Mucosa of descending colon (tissue), 3 donors: ENCODE measurements around the gene SERPINE2. TPM values are rescaled to one million over a fixed set of nuclear protein-coding genes. Genes with fewer than 3 reads are reported as not detected.

Experiments
- ATAC-seq: fragments of 200-7000 bp; cut with Tn5 transposase; one replicate; pipeline ENCODE4 v1.9.1; 2020; ENCODE audit warnings: mild to moderate bottlenecking, moderate library complexity
- DNase-seq, 3 donors: peaks; one replicate each; pipeline ENCODE4 v3.0.0-alpha.2; 2020
- H3K36me3 ChIP-seq: fragments of 200-600 bp; one replicate; pipeline ENCODE4 v1.8.0; 2021; ENCODE audit warnings: low read depth, mild to moderate bottlenecking
- H3K4me1 ChIP-seq: fragments of 200-600 bp; one replicate; pipeline ENCODE4 v1.8.0; 2021; ENCODE audit warnings: low read depth, mild to moderate bottlenecking
- H3K4me3 ChIP-seq: fragments of 200-600 bp; one replicate; pipeline ENCODE4 v1.8.0; 2021; ENCODE audit warnings: mild to moderate bottlenecking
- H3K9me3 ChIP-seq: fragments of 200-600 bp; one replicate; pipeline ENCODE4 v1.8.0; 2021; ENCODE audit warnings: mild to moderate bottlenecking
- intact Hi-C, 2 donors: fragments of 100-400 bp; cut with DNase I in 1 of 2; cut with micrococcal nuclease in 1 of 2; formaldehyde crosslinking; loops; one replicate each; pipeline versions ENCODE4 v1.11.0 to v1.11.1; 2022; cut with DNase I, micrococcal nuclease
- total RNA-seq, 3 donors: library from RNA; stranded (reverse); fragmentation: NEBNext Ultra II Directional in 2 of 3; extraction: Animal tissue kit (Norgen Biotek cat#: 25700) in 2 of 3; gene quantifications; one replicate each; pipeline versions ENCODE4 v1.2.1 to v1.2.4, GENCODE V29; 2021 to 2023
- TF ChIP-seq, protein P1 (sequence below): fragments of 200-600 bp; IDR thresholded peaks from one replicate; pipeline ENCODE4 v1.8.0; 2022; ENCODE audit warnings: antibody characterized with exemption, mild to moderate bottlenecking
- donor health status: DM: no; HTN: no; CAD: no; lungs with moderate emphysema.
- donor health status: DM: no; HTN: no; CAD: no.
- donor health status: DM: no; HTN: yes; CAD: no.

Gene SERPINE2
- total RNA-seq, 3 donors from 2014 or later, result 10.6 to 15.9 (median 12.4) TPM

DNA sequence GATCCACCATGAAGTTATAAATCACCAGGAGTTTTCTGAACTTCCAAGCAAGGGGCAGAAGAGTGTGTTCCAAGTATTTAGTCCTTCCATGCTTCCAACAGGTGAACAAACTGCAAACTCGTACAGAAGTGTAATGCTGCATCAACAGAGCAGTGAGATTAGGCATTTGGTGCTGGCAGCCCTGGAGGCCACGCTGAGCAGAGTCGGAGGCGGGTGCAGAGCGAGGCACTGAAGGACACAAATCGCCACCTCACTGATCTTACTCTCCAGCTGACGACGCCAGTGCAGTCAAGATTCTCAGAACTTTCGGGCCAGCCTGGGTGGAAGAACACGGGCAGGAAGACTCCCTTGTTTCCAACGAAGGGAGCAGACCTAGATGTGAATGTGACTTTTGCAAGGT lies 39.2 kb downstream of the SERPINE2 start:
- DNase-seq, result no peak
- Histone ChIP-seq H3K36me3 (no peaks in the 10 kb centered on the region), H3K4me1 (no peaks in the 10 kb centered on the region), H3K9me3 (no peaks in the 10 kb centered on the region), H3K4me3 (no peak overlapping the region)
- TF ChIP-seq, protein P1, sequence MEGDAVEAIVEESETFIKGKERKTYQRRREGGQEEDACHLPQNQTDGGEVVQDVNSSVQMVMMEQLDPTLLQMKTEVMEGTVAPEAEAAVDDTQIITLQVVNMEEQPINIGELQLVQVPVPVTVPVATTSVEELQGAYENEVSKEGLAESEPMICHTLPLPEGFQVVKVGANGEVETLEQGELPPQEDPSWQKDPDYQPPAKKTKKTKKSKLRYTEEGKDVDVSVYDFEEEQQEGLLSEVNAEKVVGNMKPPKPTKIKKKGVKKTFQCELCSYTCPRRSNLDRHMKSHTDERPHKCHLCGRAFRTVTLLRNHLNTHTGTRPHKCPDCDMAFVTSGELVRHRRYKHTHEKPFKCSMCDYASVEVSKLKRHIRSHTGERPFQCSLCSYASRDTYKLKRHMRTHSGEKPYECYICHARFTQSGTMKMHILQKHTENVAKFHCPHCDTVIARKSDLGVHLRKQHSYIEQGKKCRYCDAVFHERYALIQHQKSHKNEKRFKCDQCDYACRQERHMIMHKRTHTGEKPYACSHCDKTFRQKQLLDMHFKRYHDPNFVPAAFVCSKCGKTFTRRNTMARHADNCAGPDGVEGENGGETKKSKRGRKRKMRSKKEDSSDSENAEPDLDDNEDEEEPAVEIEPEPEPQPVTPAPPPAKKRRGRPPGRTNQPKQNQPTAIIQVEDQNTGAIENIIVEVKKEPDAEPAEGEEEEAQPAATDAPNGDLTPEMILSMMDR, result no peak
- intact Hi-C loops, result loop anchor here in 1 of 2 donors (10.0 kb wide), 1 partner anchor 285 kb away; no protein-coding TSS in a partner anchor
- no peak for ATAC-seq

DNA sequence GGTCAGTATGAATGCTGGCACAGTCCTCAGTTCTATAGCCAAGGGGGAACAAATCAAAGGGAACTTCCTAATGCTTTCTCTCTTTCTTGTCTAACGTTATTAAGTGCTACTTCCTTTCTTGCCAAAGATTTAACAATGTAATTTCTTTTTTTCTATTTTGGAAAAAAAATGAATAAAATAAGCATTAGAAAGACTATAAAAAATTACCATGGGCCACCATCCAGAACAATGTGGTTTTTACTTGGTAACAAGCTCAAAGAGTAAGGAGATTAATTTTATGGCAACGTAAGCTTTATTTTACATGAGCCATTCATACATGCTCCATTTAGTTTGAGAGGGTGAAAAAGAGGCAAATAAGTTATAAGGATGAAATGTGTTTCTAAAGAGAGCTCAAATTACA lies 40.1 kb downstream of the SERPINE2 start:
- no peak overlapping the region for H3K4me3 ChIP-seq
- intact Hi-C loops, result loop anchor here in 1 of 2 donors (10.0 kb wide), 1 partner anchor 286 kb away; no protein-coding TSS in a partner anchor
- no peaks in the 10 kb centered on the region for H3K9me3 ChIP-seq
- H3K4me1 ChIP-seq, result no peaks in the 10 kb centered on the region
- TF ChIP-seq, protein P1, result no peak
- H3K36me3 ChIP-seq, result no peaks in the 10 kb centered on the region
- ATAC-seq (no peak), DNase-seq (no peak)

DNA sequence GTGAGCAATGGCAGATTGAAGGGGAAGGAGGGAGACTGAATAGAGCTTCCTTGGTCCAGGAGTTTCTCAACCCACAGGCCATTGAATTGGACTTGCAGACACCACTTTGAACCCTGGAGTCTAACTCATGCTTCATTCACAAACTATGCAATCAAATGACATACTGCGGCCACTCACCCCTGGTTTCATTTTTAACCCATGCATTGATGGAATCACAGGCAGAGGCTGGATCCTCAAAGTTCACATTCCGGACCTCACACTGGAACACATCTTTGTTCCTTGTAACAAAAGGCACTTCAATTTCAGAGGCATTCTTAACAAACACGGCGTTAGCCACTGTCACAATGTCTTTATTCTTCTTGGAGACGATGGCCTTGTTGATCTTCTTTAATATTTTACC lies 41.1 kb downstream of the SERPINE2 start:
- DNase-seq, result no peak

DNA sequence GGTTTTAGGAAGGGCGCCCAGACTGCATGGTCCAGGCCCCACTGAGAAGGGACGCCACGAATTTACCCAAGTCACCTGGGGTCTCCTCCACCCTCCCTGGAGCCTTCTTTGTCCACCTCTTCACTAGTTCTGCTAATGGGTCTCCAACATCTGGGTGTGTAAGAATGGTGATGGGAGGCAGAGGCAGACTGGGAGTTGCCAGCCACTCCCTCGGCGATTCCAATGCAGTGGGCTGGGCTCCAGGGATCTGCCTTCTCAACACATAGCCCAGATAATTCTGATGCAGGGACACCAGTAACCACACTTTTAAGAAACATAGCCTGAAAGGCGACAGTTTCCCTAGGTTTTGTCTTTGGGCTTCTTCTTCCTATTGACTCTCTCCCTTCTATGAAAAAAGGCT lies 42.7 kb downstream of the SERPINE2 start:
- Histone ChIP-seq H3K36me3 (no peaks in the 10 kb centered on the region), H3K4me3 (no peak overlapping the region), H3K4me1 (no peaks in the 10 kb centered on the region), H3K9me3 (no peaks in the 10 kb centered on the region)
- no peak for ATAC-seq
- intact Hi-C loops, result loop anchor here in 1 of 2 donors (10.0 kb wide), 1 partner anchor 288 kb away; no protein-coding TSS in a partner anchor
- DNase-seq, result no peak
- TF ChIP-seq, protein P1, result no peak

More for the DNA sequence above, 41.1 kb downstream of the SERPINE2 start:
- Histone ChIP-seq H3K9me3 (no peaks in the 10 kb centered on the region), H3K36me3 (no peaks in the 10 kb centered on the region), H3K4me3 (no peak overlapping the region), H3K4me1 (no peaks in the 10 kb centered on the region)
- ATAC-seq, result no peak
- intact Hi-C loops, result loop anchor here in 1 of 2 donors (10.0 kb wide), 1 partner anchor 287 kb away; no protein-coding TSS in a partner anchor
- TF ChIP-seq, protein P1, result no peak

DNA sequence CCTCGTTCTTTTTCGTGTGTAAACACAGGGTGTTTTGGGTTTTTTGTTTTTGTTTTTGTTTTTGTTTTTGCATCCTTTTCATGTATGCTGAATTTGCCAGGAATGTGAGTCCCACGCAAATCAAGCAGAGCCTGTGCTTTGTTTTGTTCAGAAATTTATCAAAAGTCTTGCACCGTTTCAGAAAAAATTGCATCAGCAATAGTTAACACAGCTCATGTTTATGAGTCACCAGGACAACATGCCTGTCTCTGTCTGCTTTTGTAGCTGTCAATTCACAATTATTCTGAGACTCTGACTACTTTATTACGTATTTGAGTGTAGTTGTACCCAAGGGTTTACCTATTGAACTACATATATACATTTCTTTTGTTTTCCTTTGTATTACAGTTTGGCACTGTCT lies 43.5 kb downstream of the SERPINE2 start:
- TF ChIP-seq, protein P1, result no peak
- H3K9me3 ChIP-seq, result no peaks in the 10 kb centered on the region
- intact Hi-C loops, result loop anchor here in 1 of 2 donors (10.0 kb wide), 1 partner anchor 289 kb away; no protein-coding TSS in a partner anchor
- DNase-seq (no peak), ATAC-seq (no peak)
- H3K4me3 ChIP-seq, result no peak overlapping the region
- H3K4me1 ChIP-seq, result no peaks in the 10 kb centered on the region
- no peaks in the 10 kb centered on the region for H3K36me3 ChIP-seq
